Chondrocyte (in vitro differentiated cells): Measurements from ENCODE around the gene ATG12. TPM values are rescaled to one million over a fixed set of nuclear protein-coding genes. Genes with fewer than 3 reads are reported as not detected.

Source experiments
- DNase-seq: peaks from one replicate; pipeline ENCODE4 v3.0.0; 2021; ENCODE audit warnings: mixed read lengths, low spot score
- H3K27ac Mint-ChIP-seq: one replicate; pipeline ENCODE4 v1.8.0; 2021; ENCODE audit warnings: mild to moderate bottlenecking, moderate library complexity, mixed read lengths; ENCODE audit not compliant: unreplicated experiment
- H3K27me3 Mint-ChIP-seq: 2 replicates; pipeline ENCODE4 v1.8.0; 2021; ENCODE audit warnings: low read depth, mixed read lengths
- H3K36me3 Mint-ChIP-seq: 2 replicates; pipeline ENCODE4 v1.8.0; 2021; ENCODE audit warnings: low read depth, mixed read lengths
- H3K4me1 Mint-ChIP-seq: 2 replicates; pipeline ENCODE4 v1.8.0; 2021; ENCODE audit warnings: low read depth, mild to moderate bottlenecking, mixed read lengths
- H3K4me3 Mint-ChIP-seq: one replicate; pipeline ENCODE4 v1.8.0; 2021; ENCODE audit warnings: mild to moderate bottlenecking, moderate library complexity, mixed read lengths; ENCODE audit not compliant: unreplicated experiment
- H3K9me3 Mint-ChIP-seq: 2 replicates; pipeline ENCODE4 v1.8.0; 2021; ENCODE audit warnings: low read depth, mixed read lengths
- total RNA-seq: library from RNA; stranded (reverse); gene quantifications from 3 replicates; pipeline ENCODE4 v1.2.1, GENCODE V29; 2021
- TF ChIP-seq, protein P1 (sequence below): fragments of 200-600 bp; sonication (generic); IDR thresholded peaks from 2 replicates; pipeline ENCODE4 v1.5.0; 2021; ENCODE audit warnings: antibody characterized with exemption, mild to moderate bottlenecking, moderate library complexity

ATG12 gene
- total RNA-seq, 1 donor from 2014 or later: 48.0 TPM

DNA sequence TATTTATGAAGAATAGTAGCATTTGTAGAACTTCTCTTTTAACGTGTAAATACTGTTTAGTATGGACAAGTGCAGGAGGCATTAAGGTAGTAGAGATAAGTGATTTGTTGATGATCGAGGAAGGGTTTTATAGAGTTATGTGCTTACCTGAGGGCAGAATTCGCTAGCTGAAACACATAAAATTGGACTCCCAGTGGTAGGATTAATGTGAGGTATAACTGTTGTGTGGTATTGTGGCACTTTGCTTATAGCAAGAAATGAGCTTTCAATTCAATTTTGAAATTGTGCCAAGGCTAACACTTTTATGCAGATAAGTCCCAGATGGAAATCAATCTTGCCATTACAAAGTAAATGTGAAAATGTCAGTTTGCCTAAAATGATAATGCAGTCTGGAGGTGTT lies 1.6 kb upstream of the ATG12 start:
- H3K27ac Mint-ChIP-seq: peak overlapping the region; percentile 85
- H3K4me1 Mint-ChIP-seq: peaks cover 55% of the 10 kb centered on the region
- TF ChIP-seq, protein P1, sequence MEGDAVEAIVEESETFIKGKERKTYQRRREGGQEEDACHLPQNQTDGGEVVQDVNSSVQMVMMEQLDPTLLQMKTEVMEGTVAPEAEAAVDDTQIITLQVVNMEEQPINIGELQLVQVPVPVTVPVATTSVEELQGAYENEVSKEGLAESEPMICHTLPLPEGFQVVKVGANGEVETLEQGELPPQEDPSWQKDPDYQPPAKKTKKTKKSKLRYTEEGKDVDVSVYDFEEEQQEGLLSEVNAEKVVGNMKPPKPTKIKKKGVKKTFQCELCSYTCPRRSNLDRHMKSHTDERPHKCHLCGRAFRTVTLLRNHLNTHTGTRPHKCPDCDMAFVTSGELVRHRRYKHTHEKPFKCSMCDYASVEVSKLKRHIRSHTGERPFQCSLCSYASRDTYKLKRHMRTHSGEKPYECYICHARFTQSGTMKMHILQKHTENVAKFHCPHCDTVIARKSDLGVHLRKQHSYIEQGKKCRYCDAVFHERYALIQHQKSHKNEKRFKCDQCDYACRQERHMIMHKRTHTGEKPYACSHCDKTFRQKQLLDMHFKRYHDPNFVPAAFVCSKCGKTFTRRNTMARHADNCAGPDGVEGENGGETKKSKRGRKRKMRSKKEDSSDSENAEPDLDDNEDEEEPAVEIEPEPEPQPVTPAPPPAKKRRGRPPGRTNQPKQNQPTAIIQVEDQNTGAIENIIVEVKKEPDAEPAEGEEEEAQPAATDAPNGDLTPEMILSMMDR: no peak
- no peaks in the 10 kb centered on the region for H3K9me3 Mint-ChIP-seq
- peak overlapping the region; percentile 80 for H3K4me3 Mint-ChIP-seq
- no peaks in the 10 kb centered on the region for H3K36me3 Mint-ChIP-seq
- H3K27me3 Mint-ChIP-seq: no peaks in the 10 kb centered on the region
- no peak for DNase-seq

DNA sequence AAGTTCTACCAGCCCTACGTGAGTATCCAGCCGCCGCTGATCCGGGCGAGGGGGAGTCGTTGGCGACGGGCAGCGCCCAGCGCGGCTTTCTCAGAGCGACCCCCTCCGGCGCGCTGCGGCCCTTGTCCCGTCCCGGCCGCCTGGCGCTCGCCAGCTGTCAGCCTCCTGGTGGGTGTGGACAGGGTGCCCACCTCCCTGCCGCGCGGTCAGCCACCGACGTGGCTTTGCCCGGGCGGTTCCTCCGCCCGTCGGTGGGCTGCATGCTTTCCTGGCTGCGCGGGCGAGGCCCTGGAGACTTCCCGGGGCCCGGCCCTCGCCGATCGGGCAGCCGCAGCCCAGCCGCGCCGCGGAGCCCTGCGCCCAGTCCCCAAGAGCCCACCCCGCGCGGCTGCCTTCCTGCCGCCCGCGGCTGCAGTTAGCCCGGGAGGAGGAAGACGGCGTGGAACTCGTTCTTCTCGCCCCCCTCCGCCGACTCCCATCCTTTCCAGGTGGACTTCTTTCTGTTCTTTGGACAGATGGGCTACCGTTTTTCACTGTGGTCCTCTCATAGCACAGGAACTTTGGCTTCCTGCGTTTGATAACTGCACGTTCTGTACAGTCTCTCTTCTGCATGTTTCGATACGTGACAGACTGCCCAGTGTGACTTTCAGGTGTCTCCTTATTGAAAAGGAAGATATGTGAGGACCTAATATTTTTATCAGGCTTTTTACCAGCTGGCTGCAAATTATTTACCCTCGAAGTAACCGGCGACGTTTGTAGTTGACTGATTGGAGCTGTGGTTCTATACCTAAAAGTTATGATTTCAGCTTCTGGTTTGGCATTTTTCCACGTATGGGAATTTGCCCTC lies 947 bp upstream of the ATG12 start:
- DNase-seq: peak; percentile 90
- H3K27ac Mint-ChIP-seq: peak overlapping the region; percentile 94
- H3K4me1 Mint-ChIP-seq: peaks cover 60% of the 10 kb centered on the region
- TF ChIP-seq, protein P1: peak; percentile 67
- peaks cover 4% of the 10 kb centered on the region for H3K36me3 Mint-ChIP-seq
- no peaks in the 10 kb centered on the region for H3K27me3 Mint-ChIP-seq
- H3K9me3 Mint-ChIP-seq: no peaks in the 10 kb centered on the region
- H3K4me3 Mint-ChIP-seq: peak overlapping the region; percentile 80

DNA sequence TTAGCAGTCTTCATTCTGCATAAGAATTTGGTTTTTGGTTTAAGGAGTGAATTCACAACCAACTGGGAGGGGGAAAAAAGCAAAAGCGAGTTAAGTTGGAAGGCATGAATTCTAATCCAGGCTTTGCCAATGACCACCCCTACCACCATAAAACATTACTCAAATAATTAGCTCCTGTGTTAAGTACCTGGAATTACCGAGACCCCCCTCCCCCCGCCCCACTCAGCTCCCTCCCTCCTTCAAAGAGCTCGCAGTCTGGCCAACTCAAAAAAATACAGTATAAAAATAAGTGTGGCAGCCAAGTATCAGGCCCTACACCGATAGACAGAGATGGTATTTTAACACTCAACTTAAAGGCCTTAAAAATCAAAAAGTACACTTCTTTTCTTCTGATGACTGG lies 492 bp downstream of the ATG12 start:
- Mint-ChIP-seq H3K4me3 (peak overlapping the region; percentile 94), H3K36me3 (peaks cover 10% of the 10 kb centered on the region), H3K27me3 (no peaks in the 10 kb centered on the region)

DNA sequence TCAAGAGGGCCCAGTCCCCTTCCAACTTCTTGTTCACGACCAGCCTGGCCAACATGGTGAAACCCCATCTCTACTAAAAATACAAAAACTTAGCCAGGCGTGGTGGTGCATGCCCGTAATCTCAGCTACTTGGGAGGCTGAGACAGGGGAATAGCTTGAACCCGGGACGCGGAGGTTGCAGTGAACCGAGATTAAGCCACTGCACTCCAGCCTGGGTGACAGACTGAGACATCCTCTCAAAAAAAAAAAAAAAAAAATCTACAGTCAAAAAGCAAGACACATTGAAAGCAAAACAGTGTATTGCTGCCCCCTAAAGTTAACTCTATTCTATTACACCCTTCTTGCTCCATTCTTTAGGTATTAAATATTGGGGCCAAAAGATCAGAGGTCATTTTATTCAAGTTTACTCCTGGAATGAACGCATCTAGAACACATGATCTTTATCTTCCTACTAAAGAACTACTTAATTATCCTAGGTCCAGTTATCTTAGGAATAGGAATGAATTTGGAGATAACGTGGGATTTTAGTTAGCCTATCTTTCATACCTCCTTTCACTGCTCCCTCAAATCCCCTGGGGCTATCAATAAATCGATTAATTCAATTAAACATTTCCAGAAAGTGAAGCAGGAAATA lies 2.4 kb downstream of the ATG12 start:
- DNase-seq: no peak
- Mint-ChIP-seq H3K4me1 (peaks cover 43% of the 10 kb centered on the region), H3K27ac (peak overlapping the region; percentile 45), H3K9me3 (no peaks in the 10 kb centered on the region), H3K36me3 (peaks cover 22% of the 10 kb centered on the region), H3K27me3 (no peaks in the 10 kb centered on the region), H3K4me3 (peak overlapping the region; percentile 94)
- TF ChIP-seq, protein P1: peak; percentile 83

More for the DNA sequence above, 492 bp downstream of the ATG12 start:
- Mint-ChIP-seq H3K9me3 (no peaks in the 10 kb centered on the region), H3K4me1 (peaks cover 59% of the 10 kb centered on the region), H3K27ac (peak overlapping the region; percentile 99)
- TF ChIP-seq, protein P1: no peak
- no peak for DNase-seq

DNA sequence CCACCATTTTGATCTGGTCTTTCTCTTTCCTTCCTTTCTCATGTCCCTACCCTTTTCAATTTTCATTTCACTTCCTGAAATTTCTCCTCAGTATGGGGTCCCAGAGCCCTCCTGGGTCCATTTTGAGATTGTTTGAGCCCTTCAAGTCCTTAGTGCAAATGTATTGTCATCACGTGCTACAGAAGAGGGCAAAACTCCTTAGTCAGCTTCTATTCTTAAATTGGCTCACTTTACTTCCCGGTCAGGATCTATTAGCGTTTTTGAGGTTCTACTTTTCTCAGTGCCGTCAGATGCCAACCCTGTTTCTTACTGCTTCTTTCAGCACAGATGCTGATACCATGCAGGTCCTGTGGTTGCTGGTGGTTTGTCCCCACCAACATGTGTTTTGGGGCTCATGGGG lies 5.9 kb downstream of the ATG12 start:
- no peaks in the 10 kb centered on the region for H3K9me3 Mint-ChIP-seq
- H3K27me3 Mint-ChIP-seq: no peaks in the 10 kb centered on the region
- TF ChIP-seq, protein P1: no peak
- H3K4me3 Mint-ChIP-seq: no peak overlapping the region
- H3K36me3 Mint-ChIP-seq: peaks cover 32% of the 10 kb centered on the region
- no peak for DNase-seq
- peak overlapping the region; percentile 51 for H3K27ac Mint-ChIP-seq
- H3K4me1 Mint-ChIP-seq: peaks cover 29% of the 10 kb centered on the region
